ENCODE results near the gene NRP2. TPM values are rescaled to one million over a fixed set of nuclear protein-coding genes. Genes with fewer than 3 reads are reported as not detected.

Gene NRP2
- total and polyA plus RNA-seq, 10 donors: 3.1 to 49.9 (median 26.2) TPM

DNA sequence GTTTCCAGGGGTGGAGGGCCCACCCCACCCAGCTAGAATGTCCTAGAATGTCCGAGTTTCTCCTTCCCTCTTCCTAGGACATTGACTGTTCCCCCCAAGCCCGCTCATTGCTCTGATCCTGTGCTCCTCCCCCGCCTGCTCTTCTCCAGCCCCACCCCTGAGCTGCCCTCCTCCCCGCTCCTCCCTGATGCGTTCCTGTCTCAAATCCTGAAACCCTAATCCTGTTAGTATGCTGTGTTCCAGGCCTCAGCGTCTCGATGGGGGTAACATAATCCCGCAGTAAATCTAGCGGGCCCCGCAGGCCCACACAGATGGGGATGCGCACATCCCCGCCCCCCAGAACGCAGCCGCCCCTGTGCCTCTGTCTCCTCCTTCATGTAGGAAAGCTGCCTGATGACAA is 51.3 kb downstream of the NRP2 start:
- 85 to 95% (median 91%) methylated on average over 14 of the region's 14 CpGs for WGBS, 5 donors
- intact Hi-C loops (cut with DNase I; ENCODE audit: low total_unique reads): no loop called here

GRCh38 chr2:205734436-205735037 is 52.2 kb downstream of the NRP2 start:
- Histone ChIP-seq H3K4me3 (no peak overlapping the region), H3K27me3 (replicated peaks in 1 of 7) (no peaks in the 10 kb centered on the region), H3K27ac (peak overlapping the region in 1 of 8 donors; percentile 7), H3K4me1 (peaks cover 0 to 17% (median 8%) of the 10 kb centered on the region in 6 donors), H3K36me3 (peaks cover 0 to under 1% (median 0%) of the 10 kb centered on the region in 6 donors), H3K9me3 (no peaks in the 10 kb centered on the region)
- TF ChIP-seq CTCF (IDR thresholded peaks at IDR 0.05 in 8 of 11, conservative IDR thresholded peaks at IDR 0.05 in 3 of 11): no peak
- no peak for TF ChIP-seq POLR2A (IDR thresholded peaks at IDR 0.05)
- no peak for TF ChIP-seq POLR2AphosphoS5 (IDR thresholded peaks at IDR 0.05)
- intact Hi-C loops (cut with DNase I; ENCODE audit: low total_unique reads): no loop called here
- no peak for DNase-seq
- WGBS, 5 donors: 67 to 74% (median 72%) methylated on average over 6 of the region's 6 CpGs

More for the DNA sequence above, 51.3 kb downstream of the NRP2 start:
- TF ChIP-seq POLR2AphosphoS5 (IDR thresholded peaks at IDR 0.05): no peak
- H3K4me1 ChIP-seq: peaks cover 0 to 17% (median 8%) of the 10 kb centered on the region in 6 donors
- DNase-seq: no peak
- H3K27ac ChIP-seq: no peak overlapping the region
- H3K4me3 ChIP-seq: no peak overlapping the region
- no peaks in the 10 kb centered on the region for H3K9me3 ChIP-seq
- peaks cover 0 to 9% (median 0%) of the 10 kb centered on the region in 6 donors for H3K36me3 ChIP-seq
- no peaks in the 10 kb centered on the region for H3K27me3 ChIP-seq (replicated peaks in 1 of 7)

- H3K4me3 ChIP-seq: no peak overlapping the region
- no peak for DNase-seq
- peaks cover 0 to 28% (median 0%) of the 10 kb centered on the region in 6 donors for H3K36me3 ChIP-seq
- no peak for TF ChIP-seq POLR2AphosphoS5 (IDR thresholded peaks at IDR 0.05)
- no peak for TF ChIP-seq CTCF (IDR thresholded peaks at IDR 0.05 in 8 of 11, conservative IDR thresholded peaks at IDR 0.05 in 3 of 11)
- no peak for TF ChIP-seq POLR2A (IDR thresholded peaks at IDR 0.05)
- H3K27me3 ChIP-seq (replicated peaks in 1 of 7): no peaks in the 10 kb centered on the region
- intact Hi-C loops (cut with DNase I; ENCODE audit: low total_unique reads): no loop called here
- H3K27ac ChIP-seq: no peak overlapping the region
- H3K9me3 ChIP-seq: no peaks in the 10 kb centered on the region
- 80 to 92% (median 87%) methylated on average over 14 to 15 of the region's 15 CpGs for WGBS, 5 donors
- H3K4me1 ChIP-seq: peaks cover 0 to 12% (median 0%) of the 10 kb centered on the region in 6 donors
These were observed 56.0 kb downstream of the NRP2 start for GRCh38 chr2:205738117-205738968.

DNA sequence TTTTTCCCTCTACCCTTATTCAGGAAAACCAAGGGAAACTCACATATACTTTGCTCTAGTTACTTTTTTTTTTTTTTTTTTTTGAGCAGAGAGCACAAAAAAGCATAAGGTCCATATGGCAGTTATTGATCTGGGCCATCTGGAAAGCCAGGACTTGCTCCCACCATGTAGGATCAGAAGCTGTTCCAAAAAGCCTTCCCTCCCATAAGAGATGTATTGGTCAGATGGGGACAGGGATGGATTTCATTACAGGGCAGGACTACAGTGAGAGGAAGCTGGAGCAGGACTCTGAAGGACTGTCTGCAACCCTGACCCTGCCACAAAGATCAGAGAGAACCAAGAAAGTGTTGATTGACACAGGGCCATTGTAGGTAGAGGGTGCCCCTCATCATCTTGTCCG is 57.3 kb downstream of the NRP2 start:
- no peaks in the 10 kb centered on the region for H3K27me3 ChIP-seq (replicated peaks in 1 of 7)
- H3K4me3 ChIP-seq: no peak overlapping the region
- TF ChIP-seq POLR2AphosphoS5 (IDR thresholded peaks at IDR 0.05) (no peak), CTCF (IDR thresholded peaks at IDR 0.05 in 8 of 11, conservative IDR thresholded peaks at IDR 0.05 in 3 of 11) (no peak), POLR2A (IDR thresholded peaks at IDR 0.05) (no peak)
- WGBS, 5 donors: 82 to 96% (median 90%) methylated on average over 1 of the region's 1 CpG
- no peak for DNase-seq
- no peaks in the 10 kb centered on the region for H3K9me3 ChIP-seq
- H3K36me3 ChIP-seq: peaks cover 0 to 39% (median under 1%) of the 10 kb centered on the region in 6 donors
- peaks cover 0 to 9% (median 0%) of the 10 kb centered on the region in 6 donors for H3K4me1 ChIP-seq
- intact Hi-C loops (cut with DNase I; ENCODE audit: low total_unique reads): no loop called here
- no peak overlapping the region for H3K27ac ChIP-seq
